ENCODE data around the gene GDPD4.

The GDPD4 gene

DNA sequence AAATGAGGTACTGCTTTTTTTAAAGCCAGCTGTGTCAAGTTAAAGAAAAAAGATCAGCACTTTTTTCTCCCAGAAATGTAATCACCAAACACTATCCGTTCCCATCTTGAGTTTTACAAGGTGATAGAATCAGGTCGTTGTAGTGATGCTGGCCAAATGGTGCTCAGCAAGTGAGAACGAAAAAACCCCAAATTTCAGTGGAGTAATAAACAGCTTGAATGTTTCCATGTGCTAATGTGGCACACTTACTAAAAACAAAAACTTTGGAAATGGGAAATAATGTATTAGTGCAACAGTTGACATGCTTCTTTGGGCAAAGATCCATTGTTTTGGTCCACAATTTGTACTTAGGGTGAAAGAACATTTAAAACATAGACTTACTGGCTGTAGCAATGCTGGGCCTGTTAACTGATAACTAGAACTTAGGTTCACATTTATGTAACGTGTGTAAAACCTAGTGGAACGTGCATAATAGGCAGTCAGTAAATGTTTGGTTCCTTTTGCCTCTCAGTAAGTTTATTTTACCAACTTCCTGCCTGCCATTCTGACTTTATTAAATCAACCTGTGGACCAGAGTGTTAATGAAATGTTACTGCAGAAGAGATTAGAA is 15.4 kb upstream of the GDPD4 start:
- DNase-seq (ENCODE audit: low spot score) = no peak
- in situ Hi-C loops (cut with MboI; ENCODE audit: low pct_unique_long_range_greater_than_20kb, low sequenced_read_pairs, unreplicated experiment) = no loop called here
- TF ChIP-seq, protein P1, sequence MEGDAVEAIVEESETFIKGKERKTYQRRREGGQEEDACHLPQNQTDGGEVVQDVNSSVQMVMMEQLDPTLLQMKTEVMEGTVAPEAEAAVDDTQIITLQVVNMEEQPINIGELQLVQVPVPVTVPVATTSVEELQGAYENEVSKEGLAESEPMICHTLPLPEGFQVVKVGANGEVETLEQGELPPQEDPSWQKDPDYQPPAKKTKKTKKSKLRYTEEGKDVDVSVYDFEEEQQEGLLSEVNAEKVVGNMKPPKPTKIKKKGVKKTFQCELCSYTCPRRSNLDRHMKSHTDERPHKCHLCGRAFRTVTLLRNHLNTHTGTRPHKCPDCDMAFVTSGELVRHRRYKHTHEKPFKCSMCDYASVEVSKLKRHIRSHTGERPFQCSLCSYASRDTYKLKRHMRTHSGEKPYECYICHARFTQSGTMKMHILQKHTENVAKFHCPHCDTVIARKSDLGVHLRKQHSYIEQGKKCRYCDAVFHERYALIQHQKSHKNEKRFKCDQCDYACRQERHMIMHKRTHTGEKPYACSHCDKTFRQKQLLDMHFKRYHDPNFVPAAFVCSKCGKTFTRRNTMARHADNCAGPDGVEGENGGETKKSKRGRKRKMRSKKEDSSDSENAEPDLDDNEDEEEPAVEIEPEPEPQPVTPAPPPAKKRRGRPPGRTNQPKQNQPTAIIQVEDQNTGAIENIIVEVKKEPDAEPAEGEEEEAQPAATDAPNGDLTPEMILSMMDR (IDR thresholded peaks at IDR 0.05; ENCODE audit: extremely low read depth, insufficient read depth, missing control alignments) = no peak

DNA sequence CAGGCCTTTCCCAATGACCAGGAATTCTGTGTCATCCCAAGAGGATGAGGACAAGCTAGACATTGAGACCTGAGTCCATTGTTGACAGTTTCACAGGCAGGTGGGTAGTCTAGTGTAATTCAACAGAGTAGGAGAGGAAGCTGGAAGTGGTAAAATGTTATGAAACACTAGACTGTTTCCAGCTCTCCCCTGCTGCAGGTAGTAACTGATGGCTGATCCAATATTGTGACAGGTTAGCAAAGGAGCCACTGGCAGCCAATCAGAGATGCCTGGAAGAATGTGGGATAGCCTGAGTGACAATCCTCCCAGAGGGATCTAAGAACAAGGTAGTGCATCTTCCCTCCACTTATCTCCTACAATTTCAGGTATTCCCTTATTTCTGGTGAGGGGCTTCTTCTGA is 10.6 kb upstream of the GDPD4 start:
- TF ChIP-seq, protein P1 (IDR thresholded peaks at IDR 0.05; ENCODE audit: extremely low read depth, insufficient read depth, missing control alignments) = no peak
- no peak for DNase-seq (ENCODE audit: low spot score)

DNA sequence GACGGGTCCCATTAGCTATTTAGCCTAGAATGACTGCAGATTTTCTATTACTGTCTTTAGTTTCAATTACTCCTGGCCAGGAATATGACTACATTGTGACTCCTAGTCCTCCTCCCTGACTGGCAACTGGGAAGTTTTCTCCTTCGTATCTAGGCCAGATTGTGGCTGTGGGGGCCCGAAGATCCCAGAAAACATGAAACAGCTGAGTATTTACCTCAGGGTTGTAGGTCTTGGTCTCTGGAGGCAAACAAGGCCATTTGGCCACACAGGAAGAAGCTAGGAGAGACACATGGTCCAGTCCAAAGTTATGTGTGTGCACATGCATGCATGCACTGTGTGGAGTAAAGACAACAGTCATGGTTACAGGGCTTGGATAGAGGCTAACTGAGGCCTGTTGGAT is 10.2 kb upstream of the GDPD4 start:
- TF ChIP-seq, protein P1 (IDR thresholded peaks at IDR 0.05; ENCODE audit: extremely low read depth, insufficient read depth, missing control alignments) = no peak
- in situ Hi-C loops (cut with MboI; ENCODE audit: low pct_unique_long_range_greater_than_20kb, low sequenced_read_pairs, unreplicated experiment) = no loop called here
- DNase-seq (ENCODE audit: low spot score) = no peak

More for the DNA sequence above, 10.6 kb upstream of the GDPD4 start:
- in situ Hi-C loops (cut with MboI; ENCODE audit: low pct_unique_long_range_greater_than_20kb, low sequenced_read_pairs, unreplicated experiment) = no loop called here

DNA sequence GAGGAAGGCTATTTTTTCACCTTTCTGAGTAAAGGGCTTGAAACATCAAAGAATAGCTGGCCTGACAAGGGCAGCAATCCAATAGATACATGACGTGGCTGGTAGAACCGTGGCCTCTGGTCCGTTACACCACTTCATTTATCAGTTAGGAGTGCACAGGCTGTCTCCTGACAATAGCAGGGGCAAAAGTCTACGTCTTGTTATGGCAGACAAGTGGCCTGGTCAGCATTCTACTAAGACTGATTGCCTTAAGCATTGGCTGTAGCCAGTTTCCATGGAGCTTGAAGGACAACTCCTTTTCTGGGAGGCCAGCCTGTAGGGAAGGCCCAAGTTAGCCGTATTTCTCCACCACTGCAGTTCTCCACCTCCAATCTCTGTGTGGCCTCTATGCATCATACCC is 9.2 kb upstream of the GDPD4 start:
- DNase-seq (ENCODE audit: low spot score) = no peak
- TF ChIP-seq, protein P1 (IDR thresholded peaks at IDR 0.05; ENCODE audit: extremely low read depth, insufficient read depth, missing control alignments) = no peak
- in situ Hi-C loops (cut with MboI; ENCODE audit: low pct_unique_long_range_greater_than_20kb, low sequenced_read_pairs, unreplicated experiment) = no loop called here

DNA sequence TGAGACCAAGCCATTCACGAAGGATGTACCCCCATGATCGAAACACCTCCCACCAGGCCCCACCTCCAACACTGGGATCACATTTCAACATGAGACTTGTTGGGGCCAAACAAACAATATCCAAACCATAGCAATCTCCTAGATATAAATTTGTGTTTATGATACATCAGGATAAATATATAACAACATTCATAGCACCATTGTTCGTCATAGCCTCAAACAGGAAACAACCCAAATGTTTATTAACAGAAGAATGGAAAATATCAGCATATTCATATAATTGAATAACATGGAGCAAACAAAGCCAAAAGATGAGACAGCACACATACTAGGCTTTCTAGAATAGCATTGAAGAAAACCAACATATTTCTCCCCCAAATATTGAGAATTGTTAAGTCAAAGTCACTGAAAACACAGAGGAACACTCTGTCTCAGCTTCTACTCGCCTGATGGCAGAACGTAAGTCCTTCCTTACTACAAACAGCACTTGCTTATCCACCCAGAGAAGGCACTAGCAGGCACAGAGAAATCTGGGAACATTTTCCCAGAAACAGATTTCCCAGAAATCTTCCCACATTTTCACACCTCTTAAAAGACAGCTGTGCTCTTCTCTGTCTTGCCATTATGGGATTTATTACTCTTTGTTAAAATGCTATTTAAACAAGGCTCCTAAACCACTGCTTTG is 8.1 kb upstream of the GDPD4 start:
- no peak for DNase-seq (ENCODE audit: low spot score)
- in situ Hi-C loops (cut with MboI; ENCODE audit: low pct_unique_long_range_greater_than_20kb, low sequenced_read_pairs, unreplicated experiment) = no loop called here
- TF ChIP-seq, protein P1 (IDR thresholded peaks at IDR 0.05; ENCODE audit: extremely low read depth, insufficient read depth, missing control alignments) = no peak

DNA sequence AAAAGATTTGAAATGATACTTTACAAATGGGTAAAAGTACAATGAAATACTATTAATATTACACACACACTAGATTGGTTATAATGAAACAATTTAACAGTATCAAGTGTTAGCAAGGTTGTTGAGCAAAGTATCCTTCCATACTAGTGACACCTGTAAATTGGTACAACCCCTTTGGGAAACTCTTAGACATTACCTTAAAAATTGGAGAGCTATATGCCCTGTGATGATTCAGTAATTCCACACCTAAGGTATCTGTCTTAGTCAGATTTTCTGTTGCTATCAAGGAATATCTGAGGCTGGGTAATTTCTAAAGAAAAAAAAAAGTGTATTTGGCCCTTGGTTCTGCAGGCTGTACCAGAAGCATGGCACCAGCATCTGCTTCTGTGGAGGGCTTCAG is 7.4 kb upstream of the GDPD4 start:
- in situ Hi-C loops (cut with MboI; ENCODE audit: low pct_unique_long_range_greater_than_20kb, low sequenced_read_pairs, unreplicated experiment) = no loop called here
- TF ChIP-seq, protein P1 (IDR thresholded peaks at IDR 0.05; ENCODE audit: extremely low read depth, insufficient read depth, missing control alignments) = no peak
- DNase-seq (ENCODE audit: low spot score) = no peak
